LNCAP (cell line): ENCODE results near the gene AOAH.

ENCODE experiments used
- CTCF ChIP-seq: fragments of 450-650 bp; IDR thresholded peaks from 2 replicates; pipeline ENCODE4 v1.5.1; 2017; ENCODE audit warnings: mild to moderate bottlenecking

The AOAH gene

GRCh38 chr7:36575832-36576231 is 148.5 kb downstream of the AOAH start:
- no peak for TF ChIP-seq CTCF

- no peak for TF ChIP-seq CTCF
These were observed 151.2 kb downstream of the AOAH start for GRCh38 chr7:36573066-36573465.

GRCh38 chr7:36571190-36571560 is 153.1 kb downstream of the AOAH start:
- TF ChIP-seq CTCF, result no peak

- TF ChIP-seq CTCF, result no peak
These were observed 153.6 kb downstream of the AOAH start for GRCh38 chr7:36570528-36571189.

GRCh38 chr7:36568452-36568849 is 155.8 kb downstream of the AOAH start:
- no peak for TF ChIP-seq CTCF

GRCh38 chr7:36567699-36568451 is 156.4 kb downstream of the AOAH start:
- TF ChIP-seq CTCF, result no peak

GRCh38 chr7:36565792-36566356 is 158.4 kb downstream of the AOAH start:
- no peak for TF ChIP-seq CTCF
